Panc1 (cell line): Measurements from ENCODE around the gene VPS52. TPM values are rescaled to one million over a fixed set of nuclear protein-coding genes. Genes with fewer than 3 reads are reported as not detected.

ENCODE experiments used
- ATAC-seq: fragments of 200-7000 bp; cut with Tn5 transposase; 2 replicates; pipeline ENCODE4 v1.9.1; 2020; ENCODE audit warnings: mild to moderate bottlenecking, moderate library complexity
- BruUV-seq: library from RNA; stranded (reverse); fragments of 400-500 nt; replicated peaks from 2 replicates; lab custom pipeline; 2021; lab: Mats Ljungman, UMichigan
- CTCF ChIA-PET: fragments of 300-600 bp; sonication (Branson Sonifier 250); formaldehyde crosslinking; loops from one replicate; lab custom pipeline; 2022; ENCODE audit warnings: antibody characterized with exemption; lab: Charles Lee
- POLR2A ChIA-PET: fragments of 300-600 bp; sonication (Branson Sonifier 250); formaldehyde crosslinking; loops from one replicate; lab custom pipeline; 2022; ENCODE audit warnings: antibody characterized with exemption; lab: Charles Lee
- DNase-seq: peaks from one replicate; pipeline ENCODE4 v3.0.0-alpha.2; 2010; ENCODE audit warnings: low read depth, low spot score
- H3K27ac ChIP-seq: 2 replicates; pipeline ENCODE4 v1.5.1; 2011; ENCODE audit warnings: mild to moderate bottlenecking, low read length, inconsistent platforms
- H3K27me3 ChIP-seq: fragments of 200-500 bp; sonication (Bioruptor generic); 2 replicates; pipeline ENCODE4 v1.6.0; 2014; ENCODE audit warnings: low read length, inconsistent platforms; ENCODE audit not compliant: control insufficient read depth, insufficient read depth
- H3K36me3 ChIP-seq: fragments of 200-500 bp; sonication (Bioruptor generic); 2 replicates; pipeline ENCODE4 v1.5.1; 2014; ENCODE audit warnings: inconsistent platforms, mild to moderate bottlenecking, low read length, moderate library complexity; ENCODE audit not compliant: control insufficient read depth, insufficient read depth
- H3K4me1 ChIP-seq: 2 replicates; pipeline ENCODE4 v1.5.1; 2011; ENCODE audit warnings: inconsistent platforms, mild to moderate bottlenecking, low read length, moderate library complexity; ENCODE audit not compliant: control insufficient read depth, insufficient read depth
- H3K4me3 ChIP-seq, 2 experiments: 2 replicates each; pipeline ENCODE4 v1.5.1; 2011 to 2012; ENCODE audit warnings: low read depth in 2 of 2, low read length in 2 of 2, mild to moderate bottlenecking in 2 of 2, inconsistent platforms in 1 of 2, moderate library complexity in 1 of 2
- H3K9me3 ChIP-seq: fragments of 200-500 bp; sonication (Bioruptor generic); 2 replicates; pipeline ENCODE4 v1.5.1; 2014; ENCODE audit warnings: low read depth, mild to moderate bottlenecking, inconsistent platforms, low read length, moderate library complexity; ENCODE audit not compliant: control insufficient read depth, insufficient read depth
- CTCF ChIP-seq: fragments of 450-650 bp; IDR thresholded peaks from 2 replicates; pipeline ENCODE4 v1.5.1; 2017; ENCODE audit warnings: mild to moderate bottlenecking
- POLR2AphosphoS5 ChIP-seq: IDR thresholded peaks from 2 replicates; pipeline ENCODE4 v1.6.1; 2012; ENCODE audit warnings: mild to moderate bottlenecking, low read depth, low read length, moderate library complexity
- REST ChIP-seq, 2 experiments: IDR thresholded peaks; 2 replicates each; pipeline ENCODE4 v1.6.1; 2011 to 2012; ENCODE audit warnings: low read depth in 2 of 2, control low read depth in 1 of 2, low read length in 1 of 2, mild to moderate bottlenecking in 1 of 2, moderate library complexity in 1 of 2; ENCODE audit not compliant: insufficient read depth in 1 of 2
- SIN3A ChIP-seq: IDR thresholded peaks from 2 replicates; pipeline ENCODE4 v1.6.1; 2012; ENCODE audit warnings: low read depth, mild to moderate bottlenecking, low read length, moderate library complexity, borderline replicate concordance; ENCODE audit not compliant: insufficient read depth
- TCF7L2 ChIP-seq: IDR thresholded peaks from 2 replicates; pipeline ENCODE4 v1.6.1; 2011; ENCODE audit warnings: mild to moderate bottlenecking, low read depth, low read length, inconsistent platforms
- in situ Hi-C: cut with HindIII; loops from 2 replicates; pipeline ENCODE4 v1.10.0; 2016; ENCODE audit warnings: low sequenced_read_pairs, low pct_unique_long_range_greater_than_20kb
- intact Hi-C: fragments of 100-400 bp; cut with micrococcal nuclease; formaldehyde crosslinking; loops from one replicate; pipeline ENCODE4 v1.10.0; 2022; ENCODE audit not compliant: unreplicated experiment
- total RNA-seq: library from RNA; stranded (reverse); gene quantifications from one replicate; pipeline ENCODE4 v1.2.1, GENCODE V29; 2021; ENCODE audit not compliant: unreplicated experiment

VPS52 gene
- total RNA-seq, 1 experiment from 2014 or later, result 77.7 TPM

DNA sequence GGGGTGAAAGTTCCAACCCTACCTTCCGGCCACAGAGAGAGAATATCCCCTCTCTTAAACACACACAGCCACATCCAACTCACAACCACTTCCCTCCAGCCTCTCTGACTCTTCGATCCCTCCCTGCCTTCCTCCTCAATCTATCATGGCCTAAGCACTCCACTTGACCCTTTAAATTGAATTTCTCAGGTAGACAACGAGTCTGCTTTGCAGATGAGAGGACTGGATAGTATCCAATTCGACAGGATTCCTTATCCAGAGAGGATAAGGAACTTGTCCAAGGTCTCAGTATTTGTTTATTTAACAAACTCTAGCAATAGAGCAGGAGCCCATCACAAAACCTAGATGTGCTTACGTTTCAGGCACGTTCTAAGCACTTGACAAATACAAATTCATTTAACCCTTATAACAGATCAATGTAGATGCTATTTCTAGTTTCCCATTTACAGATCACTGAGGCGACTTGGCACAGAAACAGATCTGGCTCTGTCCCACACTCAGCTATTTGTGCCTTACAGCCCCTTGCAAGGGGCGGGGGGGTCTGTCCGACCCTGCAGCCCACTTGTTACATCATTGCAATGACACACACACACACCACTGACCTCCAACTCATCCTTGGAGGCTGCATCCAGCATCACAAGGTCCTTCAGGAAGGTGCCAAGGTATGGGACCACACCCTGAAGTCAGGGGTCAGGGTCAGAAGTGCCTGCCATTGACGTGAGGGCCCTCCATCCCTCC lies 22.6 kb upstream of the VPS52 start:
- TSS peak; percentile 61 for BruUV-seq
- H3K9me3 ChIP-seq, result no peaks in the 10 kb centered on the region
- DNase-seq, result no peak
- intact Hi-C loops, result no loop called here
- H3K4me3 ChIP-seq, result no peak overlapping the region
- peaks cover 2% of the 10 kb centered on the region; the same call in 1 of the 2 replicates for H3K36me3 ChIP-seq
- peaks cover 19% of the 10 kb centered on the region for H3K4me1 ChIP-seq
- no peak overlapping the region for H3K27ac ChIP-seq
- CTCF ChIA-PET, result no interaction called here
- TF ChIP-seq SIN3A, result no peak
- TF ChIP-seq CTCF, result no peak
- TF ChIP-seq POLR2AphosphoS5, result no peak
- TF ChIP-seq TCF7L2, result no peak
- TF ChIP-seq REST (IDR thresholded peaks at IDR 0.05; ENCODE audit: insufficient read depth in 1 of 2, low read depth in 2 of 2, low read length in 1 of 2), result no peak
- POLR2A ChIA-PET, result no interaction called here
- H3K27me3 ChIP-seq, result no peaks in the 10 kb centered on the region
- no peak for ATAC-seq
- in situ Hi-C loops, result no loop called here

DNA sequence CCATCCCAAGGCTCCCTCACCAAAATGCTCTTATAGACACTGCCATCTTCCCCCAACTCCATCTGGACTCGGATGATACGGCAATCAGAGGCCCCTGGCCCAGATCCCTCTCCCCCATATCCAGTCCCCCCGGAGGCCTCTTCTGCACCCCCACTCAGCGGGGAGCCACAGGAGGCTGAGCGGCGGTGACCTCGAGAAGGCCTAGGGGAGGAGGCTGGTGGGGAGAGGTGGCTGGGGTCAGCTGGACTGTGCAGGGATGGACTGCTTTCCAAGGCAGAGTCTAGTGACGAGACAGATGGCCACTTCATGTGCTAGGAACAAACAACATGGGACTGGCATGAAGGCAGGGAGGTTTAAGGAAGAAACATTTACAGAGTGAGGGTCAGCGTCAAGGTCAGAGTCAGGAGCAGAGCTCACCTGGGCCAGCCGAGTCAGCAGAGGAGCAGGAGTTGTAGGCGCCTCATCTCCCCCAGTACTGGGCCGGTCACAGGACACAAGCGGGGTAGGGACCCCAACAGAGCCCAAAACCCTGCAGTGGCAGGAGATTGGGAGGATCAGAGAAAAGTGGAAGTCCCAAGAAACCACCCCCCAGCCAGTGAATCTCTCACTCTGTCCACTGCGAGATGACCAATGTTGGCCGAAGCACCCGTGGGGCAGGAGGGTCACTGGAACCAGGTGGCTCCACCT lies 21.5 kb upstream of the VPS52 start:
- peaks cover 21% of the 10 kb centered on the region for H3K4me1 ChIP-seq
- in situ Hi-C loops, result no loop called here
- ChIA-PET CTCF (interaction anchor here (1.5 kb wide), 1 partner anchor 16 kb away, joined by 5 read pairs; no protein-coding TSS in a partner anchor), POLR2A (no interaction called here)
- TF ChIP-seq TCF7L2 (no peak), CTCF (no peak), POLR2AphosphoS5 (no peak), REST (IDR thresholded peaks at IDR 0.05; ENCODE audit: insufficient read depth in 1 of 2, low read depth in 2 of 2, low read length in 1 of 2) (no peak), SIN3A (no peak)
- no peak for ATAC-seq
- H3K4me3 ChIP-seq, result no peak overlapping the region
- no peaks in the 10 kb centered on the region for H3K27me3 ChIP-seq
- no TSS peak for BruUV-seq
- H3K27ac ChIP-seq, result no peak overlapping the region
- no peaks in the 10 kb centered on the region for H3K9me3 ChIP-seq
- intact Hi-C loops, result no loop called here
- DNase-seq, result no peak
- H3K36me3 ChIP-seq, result peaks cover 2% of the 10 kb centered on the region; the same call in 1 of the 2 replicates
